Uterus (tissue), 2 donors: Measurements from ENCODE around the gene THBS4.

Source experiments
- CTCF ChIP-seq, 4 experiments: fragments of 200-600 bp in 2 of 4; fragments of 450-650 bp in 2 of 4; sonication (generic) in 2 of 4; IDR thresholded peaks; one replicate each; pipeline ENCODE4 v1.5.1; 2016 to 2019; ENCODE audit warnings: antibody characterized with exemption in 4 of 4, mild to moderate bottlenecking in 2 of 4, moderate library complexity in 1 of 4
- POLR2A ChIP-seq, 2 donors: fragments of 450-650 bp; IDR thresholded peaks; one replicate each; pipeline ENCODE4 v1.6.1; 2016; ENCODE audit warnings: antibody characterized with exemption in 2 of 2, mild to moderate bottlenecking in 1 of 2, moderate library complexity in 1 of 2

GRCh38 chr5:80072103-80073073 is 37.2 kb downstream of the THBS4 start:
- TF ChIP-seq CTCF (IDR thresholded peaks at IDR 0.05) (no peak), POLR2A (IDR thresholded peaks at IDR 0.05) (no peak)
